ENCODE results near the gene TRAPPC11. TPM values are rescaled to one million over a fixed set of nuclear protein-coding genes. Genes with fewer than 3 reads are reported as not detected.

The TRAPPC11 gene
- polyA plus RNA-seq, 1 experiment = 47.6 TPM

GRCh38 chr4:183632689-183633088 lies 26.4 kb upstream of the TRAPPC11 start:
- no peaks in the 10 kb centered on the region for H3K27me3 ChIP-seq (ENCODE audit: control insufficient read depth, insufficient read depth, low read length)
- TF ChIP-seq, protein P1, sequence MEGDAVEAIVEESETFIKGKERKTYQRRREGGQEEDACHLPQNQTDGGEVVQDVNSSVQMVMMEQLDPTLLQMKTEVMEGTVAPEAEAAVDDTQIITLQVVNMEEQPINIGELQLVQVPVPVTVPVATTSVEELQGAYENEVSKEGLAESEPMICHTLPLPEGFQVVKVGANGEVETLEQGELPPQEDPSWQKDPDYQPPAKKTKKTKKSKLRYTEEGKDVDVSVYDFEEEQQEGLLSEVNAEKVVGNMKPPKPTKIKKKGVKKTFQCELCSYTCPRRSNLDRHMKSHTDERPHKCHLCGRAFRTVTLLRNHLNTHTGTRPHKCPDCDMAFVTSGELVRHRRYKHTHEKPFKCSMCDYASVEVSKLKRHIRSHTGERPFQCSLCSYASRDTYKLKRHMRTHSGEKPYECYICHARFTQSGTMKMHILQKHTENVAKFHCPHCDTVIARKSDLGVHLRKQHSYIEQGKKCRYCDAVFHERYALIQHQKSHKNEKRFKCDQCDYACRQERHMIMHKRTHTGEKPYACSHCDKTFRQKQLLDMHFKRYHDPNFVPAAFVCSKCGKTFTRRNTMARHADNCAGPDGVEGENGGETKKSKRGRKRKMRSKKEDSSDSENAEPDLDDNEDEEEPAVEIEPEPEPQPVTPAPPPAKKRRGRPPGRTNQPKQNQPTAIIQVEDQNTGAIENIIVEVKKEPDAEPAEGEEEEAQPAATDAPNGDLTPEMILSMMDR (IDR thresholded peaks at IDR 0.05; ENCODE audit: low read depth, low read length) = no peak
- ChIA-PET POLR2A (no interaction called here), CTCF (no interaction called here)
- DNase-seq (ENCODE audit: low read depth, low spot score) = no peak
- H3K9me3 ChIP-seq (ENCODE audit: control insufficient read depth, insufficient read depth, low read length) = no peaks in the 10 kb centered on the region
- no peak overlapping the region for H3K27ac ChIP-seq (ENCODE audit: low read depth, low read length)
- H3K4me3 ChIP-seq (ENCODE audit: low read depth, low read length) = no peak overlapping the region

DNA sequence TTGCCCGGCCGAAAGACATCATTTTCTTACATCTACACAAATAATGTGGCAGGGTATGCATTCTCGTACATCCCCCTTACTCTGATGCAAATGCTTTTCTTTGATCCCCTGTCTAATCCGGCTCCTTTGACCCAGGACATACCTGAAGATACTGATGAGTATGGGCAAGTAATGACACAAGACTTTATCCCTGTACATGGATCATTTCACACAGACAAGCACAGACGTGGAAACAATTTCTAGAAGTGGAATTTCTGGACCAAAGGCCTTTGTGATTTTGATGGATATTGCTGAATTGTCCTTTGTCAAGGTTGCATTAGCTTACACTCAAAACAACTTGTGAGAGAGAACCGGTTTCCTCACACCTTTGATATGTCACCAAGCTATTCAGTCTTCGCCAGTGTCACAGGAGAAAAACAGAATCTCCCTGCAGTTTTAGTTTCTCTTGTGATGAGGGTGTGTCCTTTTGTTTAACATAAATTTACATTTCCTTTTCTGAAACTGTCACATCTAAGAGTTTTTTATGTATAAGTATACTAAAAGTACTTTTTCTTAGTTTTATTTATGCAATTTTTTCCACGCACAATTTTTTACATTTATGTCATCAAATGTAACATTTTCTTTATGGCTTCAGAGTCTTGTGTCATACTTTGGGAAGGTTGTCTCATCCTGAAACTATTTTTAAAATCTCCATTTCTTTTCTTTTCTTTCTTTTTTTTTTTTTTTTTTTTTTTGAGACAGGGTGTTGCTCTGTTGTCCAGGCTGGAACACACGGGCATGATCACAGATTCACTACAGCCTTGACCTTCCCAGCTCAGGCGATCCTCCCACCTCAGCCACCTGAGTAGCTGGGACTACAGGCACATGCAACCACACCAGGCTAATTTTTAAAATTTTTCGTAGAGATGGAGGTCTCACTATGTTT lies 25.4 kb upstream of the TRAPPC11 start:
- TF ChIP-seq, protein P1 (IDR thresholded peaks at IDR 0.05; ENCODE audit: low read depth, low read length) = no peak
- H3K27me3 ChIP-seq (ENCODE audit: control insufficient read depth, insufficient read depth, low read length) = no peaks in the 10 kb centered on the region
- H3K9me3 ChIP-seq (ENCODE audit: control insufficient read depth, insufficient read depth, low read length) = no peaks in the 10 kb centered on the region
- no peak for DNase-seq (ENCODE audit: low read depth, low spot score)
- ChIA-PET POLR2A (no interaction called here), CTCF (interaction anchor here (0.7 kb wide), 1 partner anchor 235 kb away, joined by 5 read pairs; no protein-coding TSS in a partner anchor)
- H3K4me3 ChIP-seq (ENCODE audit: low read depth, low read length) = no peak overlapping the region
- H3K27ac ChIP-seq (ENCODE audit: low read depth, low read length) = no peak overlapping the region

DNA sequence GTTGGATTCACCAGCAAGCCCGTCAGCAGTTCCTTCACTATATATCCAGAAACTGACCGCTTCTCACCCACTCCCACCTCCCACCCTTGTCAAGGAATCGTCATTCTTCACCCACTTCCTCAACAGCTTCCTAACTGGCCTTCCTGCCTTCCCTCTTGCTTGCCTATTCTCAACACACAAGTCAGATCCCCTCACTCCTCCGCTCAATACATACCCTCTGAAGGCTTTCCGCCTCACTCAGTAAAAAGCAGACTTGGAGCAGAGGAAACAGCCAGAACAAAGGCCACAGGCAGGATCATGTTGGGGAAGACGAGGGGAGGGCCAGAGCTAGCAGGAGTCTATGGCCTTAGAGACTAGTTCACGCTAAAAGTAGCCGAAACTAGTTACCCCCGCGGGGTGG lies 23.8 kb upstream of the TRAPPC11 start:
- no peak overlapping the region for H3K27ac ChIP-seq (ENCODE audit: low read depth, low read length)
- no peak overlapping the region for H3K4me3 ChIP-seq (ENCODE audit: low read depth, low read length)
- TF ChIP-seq, protein P1 (IDR thresholded peaks at IDR 0.05; ENCODE audit: low read depth, low read length) = no peak
- POLR2A ChIA-PET = no interaction called here
- no peaks in the 10 kb centered on the region for H3K9me3 ChIP-seq (ENCODE audit: control insufficient read depth, insufficient read depth, low read length)
- no peak for DNase-seq (ENCODE audit: low read depth, low spot score)
- no peaks in the 10 kb centered on the region for H3K27me3 ChIP-seq (ENCODE audit: control insufficient read depth, insufficient read depth, low read length)
- CTCF ChIA-PET = interaction anchor here (1.3 kb wide), 1 partner anchor 161 kb away, joined by 4 read pairs; no protein-coding TSS in a partner anchor

- H3K4me3 ChIP-seq (ENCODE audit: low read depth, low read length) = no peak overlapping the region
- TF ChIP-seq, protein P1 (IDR thresholded peaks at IDR 0.05; ENCODE audit: low read depth, low read length) = no peak
- CTCF ChIA-PET = interaction anchor here (1.3 kb wide), 1 partner anchor 162 kb away, joined by 4 read pairs; no protein-coding TSS in a partner anchor
- H3K27ac ChIP-seq (ENCODE audit: low read depth, low read length) = no peak overlapping the region
- no peaks in the 10 kb centered on the region for H3K9me3 ChIP-seq (ENCODE audit: control insufficient read depth, insufficient read depth, low read length)
- no peak for DNase-seq (ENCODE audit: low read depth, low spot score)
- POLR2A ChIA-PET = no interaction called here
- no peaks in the 10 kb centered on the region for H3K27me3 ChIP-seq (ENCODE audit: control insufficient read depth, insufficient read depth, low read length)
Observed at GRCh38 chr4:183635741-183636140, 23.4 kb upstream of the TRAPPC11 start.

GRCh38 chr4:183636503-183636902 lies 22.6 kb upstream of the TRAPPC11 start:
- POLR2A ChIA-PET = interaction anchor here (0.7 kb wide), 1 partner anchor 23 kb away, joined by 3 read pairs; no protein-coding TSS in a partner anchor

More at GRCh38 chr4:183636503-183636902, 22.6 kb upstream of the TRAPPC11 start:
- Histone ChIP-seq H3K4me3 (ENCODE audit: low read depth, low read length) (no peak overlapping the region), H3K9me3 (ENCODE audit: control insufficient read depth, insufficient read depth, low read length) (no peaks in the 10 kb centered on the region), H3K27ac (ENCODE audit: low read depth, low read length) (no peak overlapping the region), H3K27me3 (ENCODE audit: control insufficient read depth, insufficient read depth, low read length) (no peaks in the 10 kb centered on the region)
- TF ChIP-seq, protein P1 (IDR thresholded peaks at IDR 0.05; ENCODE audit: low read depth, low read length) = no peak
- no peak for DNase-seq (ENCODE audit: low read depth, low spot score)
- CTCF ChIA-PET = interaction anchor here (0.6 kb wide), 1 partner anchor 32 kb away, joined by 3 read pairs; no protein-coding TSS in a partner anchor

Measured in AG04450 (cell line).